ENCODE results near the gene HIVEP2.
"Not testable (repeated sequence)": the region's sequence is repeated elsewhere in the genome, so short reads cannot be mapped to it uniquely, and the experiment has no call there.

HIVEP2 gene

GRCh38 chr6:142945049-142945445 lies at the start of gene HIVEP2:
Gene HIVEP2, minus strand, starts transcription at chr6:142945176. Its CDS starts 170,438 bp downstream, at chr6:142774738.
- H3K4me3 ChIP-seq (ENCODE audit: low read depth, low read length), result peak within 1 kb of the TSS; percentile 94

- H3K4me3 ChIP-seq (ENCODE audit: low read depth, low read length), result no peak overlapping the region
Measured at GRCh38 chr6:142993977-142994376, 49.0 kb upstream of the HIVEP2 start.

GRCh38 chr6:142987490-142987889 lies 42.5 kb upstream of the HIVEP2 start:
- no peak overlapping the region for H3K4me3 ChIP-seq (ENCODE audit: low read depth, low read length)

- H3K4me3 ChIP-seq (ENCODE audit: low read depth, low read length), result no peak overlapping the region
Measured at GRCh38 chr6:142985281-142985680, 40.3 kb upstream of the HIVEP2 start.

- no peak overlapping the region for H3K4me3 ChIP-seq (ENCODE audit: low read depth, low read length)
Measured at GRCh38 chr6:142984386-142984785, 39.4 kb upstream of the HIVEP2 start.

- H3K4me3 ChIP-seq (ENCODE audit: low read depth, low read length), result no peak overlapping the region
Measured at GRCh38 chr6:142975365-142975764, 30.4 kb upstream of the HIVEP2 start.

GRCh38 chr6:142970941-142971340 lies 26.0 kb upstream of the HIVEP2 start:
- H3K4me3 ChIP-seq (ENCODE audit: low read depth, low read length), result not testable (repeated sequence)

- H3K4me3 ChIP-seq (ENCODE audit: low read depth, low read length), result no peak overlapping the region
Measured at GRCh38 chr6:142968601-142969000, 23.6 kb upstream of the HIVEP2 start.

- no peak overlapping the region for H3K4me3 ChIP-seq (ENCODE audit: low read depth, low read length)
Measured at GRCh38 chr6:142966294-142966693, 21.3 kb upstream of the HIVEP2 start.

- no peak overlapping the region for H3K4me3 ChIP-seq (ENCODE audit: low read depth, low read length)
Measured at GRCh38 chr6:142965164-142965563, 20.2 kb upstream of the HIVEP2 start.

GRCh38 chr6:142960098-142960497 lies 15.1 kb upstream of the HIVEP2 start:
- H3K4me3 ChIP-seq (ENCODE audit: low read depth, low read length), result no peak overlapping the region

- no peak overlapping the region for H3K4me3 ChIP-seq (ENCODE audit: low read depth, low read length)
Measured at GRCh38 chr6:142958343-142958742, 13.4 kb upstream of the HIVEP2 start.

- no peak overlapping the region for H3K4me3 ChIP-seq (ENCODE audit: low read depth, low read length)
Measured at GRCh38 chr6:142956726-142957125, 11.8 kb upstream of the HIVEP2 start.

GRCh38 chr6:142954844-142955243 lies 9.9 kb upstream of the HIVEP2 start:
- no peak overlapping the region for H3K4me3 ChIP-seq (ENCODE audit: low read depth, low read length)

GRCh38 chr6:142953373-142954273 lies 8.6 kb upstream of the HIVEP2 start:
- no peak overlapping the region for H3K4me3 ChIP-seq (ENCODE audit: low read depth, low read length)

GRCh38 chr6:142952614-142953013 lies 7.6 kb upstream of the HIVEP2 start:
- no peak overlapping the region for H3K4me3 ChIP-seq (ENCODE audit: low read depth, low read length)

- H3K4me3 ChIP-seq (ENCODE audit: low read depth, low read length), result no peak overlapping the region
Measured at GRCh38 chr6:142950291-142950690, 5.3 kb upstream of the HIVEP2 start.

GRCh38 chr6:142947714-142948480 lies 2.9 kb upstream of the HIVEP2 start:
- peak overlapping the region; percentile 94 for H3K4me3 ChIP-seq (ENCODE audit: low read depth, low read length)

- H3K4me3 ChIP-seq (ENCODE audit: low read depth, low read length), result peak overlapping the region; percentile 94
Measured at GRCh38 chr6:142946924-142947713, 2.1 kb upstream of the HIVEP2 start.

GRCh38 chr6:142946181-142946923 lies 1.4 kb upstream of the HIVEP2 start:
- peak overlapping the region; percentile 94 for H3K4me3 ChIP-seq (ENCODE audit: low read depth, low read length)
